K562 (cell line): ENCODE results near the gene MPND. TPM values are rescaled to one million over a fixed set of nuclear protein-coding genes. Genes with fewer than 3 reads are reported as not detected.

Experiments used
- ATAC-seq: fragments of 200-7000 bp; cut with Tn5 transposase; 3 replicates; pipeline ENCODE4 v1.9.1; 2020; ENCODE audit warnings: moderate library complexity
- BruUV-seq: library from RNA; stranded (reverse); fragments of 400-500 nt; replicated peaks from 2 replicates; lab custom pipeline; 2021; lab: Mats Ljungman, UMichigan
- CTCF ChIA-PET: fragments of 300-600 bp; formaldehyde crosslinking; extraction: SDS; loops from one replicate; lab custom pipeline; 2021; ENCODE audit warnings: low intra/inter-chr PET ratio; lab: Yijun Ruan, JAX
- POLR2A ChIA-PET: fragments of 300-600, 350-650 bp; sonication (Branson Sonifier 250); formaldehyde crosslinking; extraction: SDS; loops from one replicate; lab custom pipeline; 2021; ENCODE audit warnings: antibody characterized with exemption, inconsistent platforms; lab: Yijun Ruan, JAX
- DNase-seq, 4 experiments: peaks; one replicate each; pipeline versions ENCODE4 v3.0.0 to v3.0.0-alpha.2; 2011 to 2018; ENCODE audit warnings: low spot score in 3 of 4, mixed read lengths in 3 of 4; ENCODE audit errors: extremely low read depth in 1 of 4
- FAIRE-seq: peaks from 2 replicates; lab custom pipeline; 2011; peaks lifted over from hg19 to GRCh38; lab: Jason Lieb, UNC
- H2AFZ ChIP-seq: 2 replicates; pipeline ENCODE4 v1.6.0; 2011; ENCODE audit warnings: low read depth, low read length, control low read depth, inconsistent platforms
- H3K27ac ChIP-seq: fragments of 200-600 bp; 3 replicates; pipeline ENCODE4 v1.8.0; 2011; ENCODE audit warnings: low read depth, mild to moderate bottlenecking, control low read depth, inconsistent platforms, low read length, moderate library complexity, mixed read lengths; ENCODE audit errors: extremely low read depth
- H3K27me3 ChIP-seq, 2 experiments: fragments of 300-600 bp in 1 of 2; 2 replicates in 1 of 2; 3 replicates in 1 of 2; pipeline versions ENCODE4 v1.6.0 to v1.8.0; 2011; ENCODE audit warnings: inconsistent platforms in 2 of 2, low read length in 2 of 2, mild to moderate bottlenecking in 1 of 2, mixed read lengths in 1 of 2, moderate library complexity in 1 of 2; ENCODE audit not compliant: control insufficient read depth in 2 of 2, insufficient read depth in 2 of 2
- H3K36me3 ChIP-seq: fragments of 300-600 bp; 3 replicates; pipeline ENCODE4 v1.8.0; 2011; ENCODE audit warnings: mild to moderate bottlenecking, low read length, inconsistent platforms; ENCODE audit not compliant: control insufficient read depth, insufficient read depth
- H3K4me1 ChIP-seq, 2 experiments: fragments of 200-600 bp in 1 of 2; replicated peaks in 1 of 2; 2 replicates in 1 of 2; 3 replicates in 1 of 2; pipeline versions ENCODE4 v1.5.1 to v1.8.0; 2011; ENCODE audit warnings: inconsistent platforms in 2 of 2, low read length in 2 of 2, mild to moderate bottlenecking in 1 of 2, mixed read lengths in 1 of 2, moderate library complexity in 1 of 2; ENCODE audit not compliant: control insufficient read depth in 2 of 2, insufficient read depth in 2 of 2
- H3K4me2 ChIP-seq: 2 replicates; pipeline ENCODE4 v1.6.1; 2011; ENCODE audit warnings: low read length, control low read depth, inconsistent platforms, mixed read lengths; ENCODE audit not compliant: insufficient read depth
- H3K4me3 ChIP-seq: fragments of 200-600 bp; sonication (generic), shearing (Covaris generic); 2 replicates; pipeline ENCODE4 v1.5.1; 2016; ENCODE audit warnings: control low read depth, inconsistent platforms
- H3K79me2 ChIP-seq: fragments of 200-600 bp; 3 replicates; pipeline ENCODE4 v1.8.0; 2011; ENCODE audit warnings: low read length, inconsistent platforms; ENCODE audit not compliant: control insufficient read depth, insufficient read depth
- H3K9ac ChIP-seq, 2 experiments: 2 replicates each; pipeline versions ENCODE4 v1.6.0 to v1.6.1; 2011; ENCODE audit warnings: low read depth in 2 of 2, low read length in 2 of 2, control low read depth in 1 of 2, inconsistent platforms in 1 of 2, mild to moderate bottlenecking in 1 of 2, mixed read lengths in 1 of 2; ENCODE audit not compliant: insufficient read depth in 1 of 2
- H3K9me1 ChIP-seq: one replicate; pipeline ENCODE4 v1.6.0; 2011; ENCODE audit warnings: inconsistent platforms, mild to moderate bottlenecking, low read length, moderate library complexity; ENCODE audit not compliant: control insufficient read depth, insufficient read depth
- H3K9me3 ChIP-seq: replicated peaks from 2 replicates; pipeline ENCODE4 v1.5.1; 2011; ENCODE audit warnings: low read depth, low read length, inconsistent platforms; ENCODE audit not compliant: control insufficient read depth, insufficient read depth
- H4K20me1 ChIP-seq: replicated peaks from 2 replicates; pipeline ENCODE4 v1.6.1; 2011; ENCODE audit warnings: low read length, inconsistent platforms, mixed read lengths; ENCODE audit not compliant: control insufficient read depth, insufficient read depth
- CHAMP1 ChIP-seq: fragments of 450-650 bp; IDR thresholded peaks from 2 replicates; pipeline ENCODE4 v1.6.1; 2016; ENCODE audit warnings: mild to moderate bottlenecking
- WGBS: fragments of 100-300 bp; shearing (Covaris generic); methylation state at CpG from one replicate; pipeline ENCODE4 v1.1.6; 2016; ENCODE audit warnings: low coverage, mixed read lengths; ENCODE audit not compliant: insufficient coverage; ENCODE audit errors: missing lambda C conversion rate; 5-methylcytosine and 5-hydroxymethylcytosine counted together
- in situ Hi-C: fragments of 300-500 bp; cut with MboI; formaldehyde crosslinking; loops from 4 replicates; pipeline ENCODE4 v1.15.0; 2018; ENCODE audit warnings: inconsistent platforms, mixed read lengths
- intact Hi-C: fragments of 100-400 bp; cut with micrococcal nuclease; formaldehyde crosslinking; loops from 2 replicates; pipeline ENCODE4 v1.14.2; 2022
- polyA plus RNA-seq, 8 experiments: library from polyadenylated mRNA; depleted of rRNA in 4 of 8; stranded (reverse) in 5 of 8; unstranded in 3 of 8; fragments of >200 nt; fragmentation: Nextera tagmentation in 2 of 8; fragmentation: Illumina TruSeq in 1 of 8; extraction: Ambion mirVana in 2 of 8; extraction: Trizol in 1 of 8; gene quantifications; 2 replicates each; pipeline versions ENCODE4 v1.2.1 to v1.2.3, GENCODE V29; 2011 to 2014; ENCODE audit warnings: inconsistent platforms in 1 of 8, missing spikeins in 1 of 8
- total RNA-seq, 7 experiments: library from RNA; depleted of rRNA in 6 of 7; stranded (reverse); fragments of >200 nt in 6 of 7; fragmentation: Illumina TruSeq in 2 of 7; extraction: Trizol in 2 of 7; gene quantifications; 2 replicates each; pipeline versions ENCODE4 v1.2.1 to v1.2.3, GENCODE V29; 2011 to 2021; ENCODE audit warnings: low replicate concordance in 1 of 7

Gene MPND
- total and polyA plus RNA-seq, 9 of the 15 experiments (the other 6 are each of a cell fraction or from before 2014, with no cell fraction given) = 0.25 to 14.0 (median 3.9) TPM

- Histone ChIP-seq H4K20me1 (peaks cover 24% of the 10 kb centered on the region; the same call in 1 of the 2 replicates), H3K9me3 (no peaks in the 10 kb centered on the region), H3K27me3 (no peaks in the 10 kb centered on the region), H3K4me1 (peaks cover 6 to 10% of the 10 kb centered on the region in 2 experiments; a peak in 3 of 5 replicates), H3K4me3 (no peak overlapping the region), H3K9ac (no peak overlapping the region; a peak in 1 of 4 replicates), H2AFZ (no peak overlapping the region), H3K4me2 (no peak overlapping the region), H3K79me2 (peaks cover 94% of the 10 kb centered on the region), H3K27ac (no peak overlapping the region), H3K36me3 (peaks cover 68% of the 10 kb centered on the region), H3K9me1 (no peaks in the 10 kb centered on the region)
- DNase-seq (no peak), FAIRE-seq (no peak), ATAC-seq (no peak)
- POLR2A ChIA-PET = interaction anchor here (0.6 to 3.4 kb wide), 4 partner anchors 8 to 21 kb away, joined by 3 to 24 read pairs (median 4); no protein-coding TSS in a partner anchor
- in situ Hi-C loops = no loop called here
- CTCF ChIA-PET = no interaction called here
- TF ChIP-seq CHAMP1 = no peak
- WGBS = 92% methylated on average over 7 of the region's 7 CpGs
- intact Hi-C loops = no loop called here
- BruUV-seq = no TSS peak
Observed at GRCh38 chr19:4406626-4407025, 63.3 kb downstream of the MPND start.
